Osteoblast (primary cell): ENCODE measurements around the gene BMP2. TPM values are rescaled to one million over a fixed set of nuclear protein-coding genes. Genes with fewer than 3 reads are reported as not detected.
A peak's percentile ranks its signal among the peaks of the same experiment; 100 is the strongest.

Experiments
- DNase-seq: peaks from one replicate; pipeline ENCODE4 v3.0.0; 2011; ENCODE audit warnings: low spot score, mixed read lengths; ENCODE audit not compliant: insufficient read length; ENCODE audit errors: missing footprints
- H2AFZ ChIP-seq: 2 replicates; pipeline ENCODE4 v1.6.0; 2011; ENCODE audit warnings: mild to moderate bottlenecking, low read length
- H3K27ac ChIP-seq: 2 replicates; pipeline ENCODE4 v1.5.1; 2011; ENCODE audit warnings: mild to moderate bottlenecking, low read depth, low read length, moderate library complexity
- H3K27me3 ChIP-seq: 2 replicates; pipeline ENCODE4 v1.6.0; 2012; ENCODE audit warnings: mild to moderate bottlenecking, control low read depth, inconsistent platforms, low read length, moderate library complexity; ENCODE audit not compliant: insufficient read depth
- H3K36me3 ChIP-seq: 2 replicates; pipeline ENCODE4 v1.5.1; 2011; ENCODE audit warnings: mild to moderate bottlenecking, low read length, control low read depth, moderate library complexity; ENCODE audit not compliant: insufficient read depth
- H3K4me1 ChIP-seq: 2 replicates; pipeline ENCODE4 v1.5.1; 2011; ENCODE audit warnings: mild to moderate bottlenecking, low read length, control low read depth, moderate library complexity; ENCODE audit not compliant: insufficient read depth
- H3K4me2 ChIP-seq: 2 replicates; pipeline ENCODE4 v1.6.0; 2011; ENCODE audit warnings: mild to moderate bottlenecking, low read length; ENCODE audit not compliant: insufficient read depth
- H3K4me3 ChIP-seq: fragments of 200-600 bp; sonication (generic); 3 replicates; pipeline ENCODE4 v1.5.1; 2012; ENCODE audit warnings: mild to moderate bottlenecking, low read length, inconsistent platforms; ENCODE audit not compliant: insufficient read depth
- H3K79me2 ChIP-seq: 2 replicates; pipeline ENCODE4 v1.6.0; 2012; ENCODE audit warnings: mild to moderate bottlenecking, low read length, control low read depth, inconsistent platforms; ENCODE audit not compliant: insufficient read depth
- H3K9me3 ChIP-seq: 2 replicates; pipeline ENCODE4 v1.5.1; 2011; ENCODE audit warnings: low read depth, low read length, control low read depth
- H4K20me1 ChIP-seq: 2 replicates; pipeline ENCODE4 v1.6.0; 2012; ENCODE audit warnings: mild to moderate bottlenecking, low read length, control low read depth; ENCODE audit not compliant: insufficient read depth
- total RNA-seq: library from RNA; depleted of rRNA; stranded (reverse); fragments of >200 nt; gene quantifications from 2 replicates; pipeline ENCODE4 v1.2.3, GENCODE V29; 2012
- TF ChIP-seq, protein P1 (sequence below): IDR thresholded peaks from 2 replicates; pipeline ENCODE4 v1.5.1; 2011; ENCODE audit warnings: mild to moderate bottlenecking, low read depth, low read length, moderate library complexity; ENCODE audit errors: extremely low read depth

Gene BMP2
- total RNA-seq, 1 donor: 1.8 TPM

DNA sequence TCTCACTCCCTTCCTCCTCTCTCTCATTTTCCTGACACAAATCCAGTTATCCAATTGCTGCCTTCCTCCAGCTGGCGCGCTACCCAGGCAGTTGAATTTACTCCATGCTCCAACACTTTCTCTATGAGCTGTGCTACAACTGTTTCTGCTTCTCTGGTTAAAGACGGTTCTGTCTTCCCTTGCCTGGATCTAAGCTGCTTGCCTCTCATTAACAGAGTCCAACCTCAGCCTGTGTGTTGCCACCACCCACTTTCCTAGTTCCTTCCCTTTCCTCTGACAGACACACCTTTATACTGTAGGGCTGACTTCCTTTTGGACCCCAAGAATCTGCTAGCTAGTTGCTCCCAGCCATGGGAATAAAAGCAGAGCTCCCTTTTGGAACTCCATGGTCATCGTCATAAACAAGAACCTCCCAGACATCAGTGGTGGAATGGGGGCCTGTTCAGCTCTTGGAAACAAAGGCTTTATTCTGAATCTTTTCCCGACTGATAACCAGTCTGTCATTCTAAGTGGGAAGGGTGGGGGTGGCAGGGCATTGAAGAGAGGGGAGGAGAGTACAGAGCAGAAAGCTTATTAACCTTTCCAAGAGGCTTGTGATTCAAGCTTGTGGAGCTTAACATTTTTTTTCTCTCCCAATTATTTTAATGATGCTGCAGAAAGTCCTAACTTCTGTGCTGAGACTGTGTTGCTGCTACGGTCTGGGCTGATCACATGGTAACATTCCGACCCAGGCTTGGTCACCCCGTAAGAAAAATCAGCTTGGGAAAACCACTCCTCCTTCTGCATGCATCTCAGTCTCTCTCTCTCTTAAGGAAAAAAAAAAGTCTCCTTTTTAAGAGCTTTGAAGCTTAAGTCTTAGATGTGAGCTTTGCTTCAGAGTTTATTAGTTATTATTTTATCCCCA, 31.3 kb upstream of the BMP2 start:
- no peak overlapping the region for H3K4me3 ChIP-seq
- TF ChIP-seq, protein P1, sequence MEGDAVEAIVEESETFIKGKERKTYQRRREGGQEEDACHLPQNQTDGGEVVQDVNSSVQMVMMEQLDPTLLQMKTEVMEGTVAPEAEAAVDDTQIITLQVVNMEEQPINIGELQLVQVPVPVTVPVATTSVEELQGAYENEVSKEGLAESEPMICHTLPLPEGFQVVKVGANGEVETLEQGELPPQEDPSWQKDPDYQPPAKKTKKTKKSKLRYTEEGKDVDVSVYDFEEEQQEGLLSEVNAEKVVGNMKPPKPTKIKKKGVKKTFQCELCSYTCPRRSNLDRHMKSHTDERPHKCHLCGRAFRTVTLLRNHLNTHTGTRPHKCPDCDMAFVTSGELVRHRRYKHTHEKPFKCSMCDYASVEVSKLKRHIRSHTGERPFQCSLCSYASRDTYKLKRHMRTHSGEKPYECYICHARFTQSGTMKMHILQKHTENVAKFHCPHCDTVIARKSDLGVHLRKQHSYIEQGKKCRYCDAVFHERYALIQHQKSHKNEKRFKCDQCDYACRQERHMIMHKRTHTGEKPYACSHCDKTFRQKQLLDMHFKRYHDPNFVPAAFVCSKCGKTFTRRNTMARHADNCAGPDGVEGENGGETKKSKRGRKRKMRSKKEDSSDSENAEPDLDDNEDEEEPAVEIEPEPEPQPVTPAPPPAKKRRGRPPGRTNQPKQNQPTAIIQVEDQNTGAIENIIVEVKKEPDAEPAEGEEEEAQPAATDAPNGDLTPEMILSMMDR: no peak
- no peaks in the 10 kb centered on the region for H3K79me2 ChIP-seq
- no peaks in the 10 kb centered on the region for H3K27me3 ChIP-seq
- H4K20me1 ChIP-seq: no peaks in the 10 kb centered on the region
- no peak overlapping the region for H3K4me2 ChIP-seq
- H3K4me1 ChIP-seq: no peaks in the 10 kb centered on the region
- DNase-seq: no peak
- no peak overlapping the region for H3K27ac ChIP-seq
- no peaks in the 10 kb centered on the region for H3K9me3 ChIP-seq
- no peaks in the 10 kb centered on the region for H3K36me3 ChIP-seq
- H2AFZ ChIP-seq: no peak overlapping the region

DNA sequence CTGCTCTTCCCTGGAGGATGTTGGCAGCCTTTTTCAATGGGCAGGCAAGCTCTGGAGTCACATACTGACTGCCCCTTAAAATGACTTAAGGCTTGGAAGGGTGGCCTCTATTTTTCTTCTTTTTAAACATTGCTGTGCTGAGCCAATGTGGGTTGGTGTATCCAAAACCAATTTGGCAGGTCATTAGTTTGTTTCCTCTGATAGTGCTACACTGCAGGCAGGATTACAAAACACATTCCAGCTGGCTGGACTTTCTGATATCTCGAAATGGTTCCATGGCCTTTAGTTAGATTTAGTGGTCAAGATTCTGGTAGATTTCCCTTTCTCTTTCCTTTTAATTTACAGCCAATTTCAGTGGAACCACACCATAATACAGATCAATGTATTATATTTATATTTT, 28.1 kb upstream of the BMP2 start:
- Histone ChIP-seq H3K4me3 (no peak overlapping the region), H3K4me1 (no peaks in the 10 kb centered on the region), H2AFZ (no peak overlapping the region), H3K27me3 (no peaks in the 10 kb centered on the region), H3K9me3 (no peaks in the 10 kb centered on the region), H3K4me2 (no peak overlapping the region), H3K79me2 (no peaks in the 10 kb centered on the region), H4K20me1 (no peaks in the 10 kb centered on the region), H3K36me3 (no peaks in the 10 kb centered on the region), H3K27ac (no peak overlapping the region)
- TF ChIP-seq, protein P1: no peak
- no peak for DNase-seq

DNA sequence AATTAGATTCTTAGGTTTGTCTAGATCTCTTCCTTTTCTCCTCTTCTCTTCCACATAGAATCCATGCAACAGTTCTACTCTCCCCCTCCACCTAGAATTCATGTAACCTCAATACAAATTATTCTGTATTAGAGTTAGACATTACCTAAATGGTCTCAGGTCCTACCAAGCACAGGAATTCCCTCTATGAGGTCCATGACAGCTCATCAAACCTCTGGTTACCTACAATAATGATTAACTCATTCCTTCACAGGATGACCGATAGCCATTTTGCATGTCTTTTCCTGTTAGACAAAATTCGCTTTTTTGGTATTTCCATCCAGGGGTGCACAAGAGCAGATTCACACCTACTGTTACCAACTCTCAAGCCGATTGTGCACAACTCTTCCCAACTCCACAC, 27.4 kb upstream of the BMP2 start:
- H2AFZ ChIP-seq: no peak overlapping the region
- H4K20me1 ChIP-seq: no peaks in the 10 kb centered on the region
- DNase-seq: no peak
- H3K9me3 ChIP-seq: no peaks in the 10 kb centered on the region
- H3K27ac ChIP-seq: no peak overlapping the region
- H3K79me2 ChIP-seq: no peaks in the 10 kb centered on the region
- H3K36me3 ChIP-seq: no peaks in the 10 kb centered on the region
- TF ChIP-seq, protein P1: no peak
- no peak overlapping the region for H3K4me2 ChIP-seq
- H3K4me3 ChIP-seq: no peak overlapping the region
- H3K27me3 ChIP-seq: no peaks in the 10 kb centered on the region
- H3K4me1 ChIP-seq: no peaks in the 10 kb centered on the region

DNA sequence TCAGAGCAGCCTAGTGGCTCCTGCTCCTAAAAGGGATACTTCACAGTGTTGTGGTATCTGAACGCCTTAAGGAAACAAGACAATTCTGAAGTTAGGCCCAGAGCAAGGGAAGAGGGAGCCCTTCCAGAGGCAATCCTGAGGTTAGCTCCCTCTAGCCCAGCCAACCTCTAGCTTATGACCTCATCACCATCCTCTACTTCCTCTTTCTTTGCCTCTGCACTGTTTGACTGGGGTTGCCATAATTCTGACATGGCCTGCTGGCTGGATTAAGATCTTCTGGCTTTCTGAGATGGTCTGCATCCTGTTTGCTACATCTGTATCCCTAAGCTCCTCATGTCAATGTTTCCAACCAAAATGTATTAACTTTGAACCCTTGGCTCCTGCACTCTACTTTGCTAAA, 23.3 kb upstream of the BMP2 start:
- no peaks in the 10 kb centered on the region for H3K79me2 ChIP-seq
- no peaks in the 10 kb centered on the region for H3K9me3 ChIP-seq
- H4K20me1 ChIP-seq: no peaks in the 10 kb centered on the region
- H3K36me3 ChIP-seq: no peaks in the 10 kb centered on the region
- H3K27me3 ChIP-seq: no peaks in the 10 kb centered on the region
- H3K4me1 ChIP-seq: no peaks in the 10 kb centered on the region
- DNase-seq: peak; percentile 29
- H2AFZ ChIP-seq: no peak overlapping the region
- H3K4me2 ChIP-seq: no peak overlapping the region
- H3K27ac ChIP-seq: no peak overlapping the region
- TF ChIP-seq, protein P1: no peak
- no peak overlapping the region for H3K4me3 ChIP-seq
